Upper lobe of right lung (tissue), 1 donor: ENCODE measurements around the gene TP63. TPM values are rescaled to one million over a fixed set of nuclear protein-coding genes. Genes with fewer than 3 reads are reported as not detected.

Experiments used
- ATAC-seq: fragments of 200-7000 bp; cut with Tn5 transposase; one replicate; pipeline ENCODE4 v1.9.1; 2020; ENCODE audit warnings: mild to moderate bottlenecking, moderate library complexity
- DNase-seq: peaks from one replicate; pipeline ENCODE4 v3.0.0-alpha.2; 2020
- H3K27ac ChIP-seq: fragments of 200-600 bp; one replicate; pipeline ENCODE4 v1.8.0; 2022
- H3K27me3 ChIP-seq: fragments of 200-600 bp; one replicate; pipeline ENCODE4 v1.8.0; 2022; ENCODE audit warnings: mild to moderate bottlenecking
- H3K36me3 ChIP-seq: fragments of 200-600 bp; one replicate; pipeline ENCODE4 v1.8.0; 2022
- H3K4me1 ChIP-seq: fragments of 200-600 bp; one replicate; pipeline ENCODE4 v1.8.0; 2022
- H3K4me3 ChIP-seq: fragments of 200-600 bp; one replicate; pipeline ENCODE4 v1.8.0; 2022; ENCODE audit warnings: mild to moderate bottlenecking
- H3K9me3 ChIP-seq: fragments of 200-600 bp; one replicate; pipeline ENCODE4 v1.8.0; 2022
- CTCF ChIP-seq: fragments of 200-600 bp; IDR thresholded peaks from one replicate; pipeline ENCODE4 v1.8.0; 2022; ENCODE audit warnings: antibody characterized with exemption
- intact Hi-C: fragments of 100-400 bp; cut with DNase I; formaldehyde crosslinking; loops from one replicate; pipeline ENCODE4 v1.11.0; 2022
- total RNA-seq: library from RNA; stranded (reverse); fragmentation: NEBNext Ultra II Directional; extraction: Animal tissue kit (Norgen Biotek cat#: 25700); gene quantifications from one replicate; pipeline ENCODE4 v1.2.1, GENCODE V29; 2021
- donor health status: DM: no; HTN: yes; CAD: no; lungs with severe emphysema.

Gene TP63
- total RNA-seq, 1 donor from 2014 or later, result 1.3 TPM

GRCh38 chr3:189839576-189839975 is 208.4 kb downstream of the TP63 start:
- ATAC-seq (no peak), DNase-seq (no peak)
- H3K9me3 ChIP-seq, result no peaks in the 10 kb centered on the region
- no peak overlapping the region for H3K27ac ChIP-seq
- no peaks in the 10 kb centered on the region for H3K27me3 ChIP-seq
- H3K4me1 ChIP-seq, result no peaks in the 10 kb centered on the region
- H3K4me3 ChIP-seq, result no peak overlapping the region
- no peaks in the 10 kb centered on the region for H3K36me3 ChIP-seq
- TF ChIP-seq CTCF, result no peak
- intact Hi-C loops, result no loop called here

- Histone ChIP-seq H3K27me3 (no peaks in the 10 kb centered on the region), H3K27ac (no peak overlapping the region), H3K4me1 (no peaks in the 10 kb centered on the region), H3K36me3 (no peaks in the 10 kb centered on the region), H3K9me3 (no peaks in the 10 kb centered on the region), H3K4me3 (no peak overlapping the region)
- TF ChIP-seq CTCF, result no peak
- DNase-seq (no peak), ATAC-seq (no peak)
- intact Hi-C loops, result no loop called here
Measured at GRCh38 chr3:189841473-189842205, 210.4 kb downstream of the TP63 start.

- no peak for ATAC-seq
- intact Hi-C loops, result no loop called here
- no peak for DNase-seq
Measured at GRCh38 chr3:189842681-189843602, 211.8 kb downstream of the TP63 start.

GRCh38 chr3:189845069-189845468 is 213.9 kb downstream of the TP63 start:
- Histone ChIP-seq H3K4me3 (no peak overlapping the region), H3K36me3 (no peaks in the 10 kb centered on the region), H3K9me3 (no peaks in the 10 kb centered on the region), H3K27me3 (no peaks in the 10 kb centered on the region), H3K4me1 (no peaks in the 10 kb centered on the region), H3K27ac (no peak overlapping the region)
- intact Hi-C loops, result no loop called here
- no peak for TF ChIP-seq CTCF
- ATAC-seq (no peak), DNase-seq (no peak)

More at GRCh38 chr3:189842681-189843602, 211.8 kb downstream of the TP63 start:
- Histone ChIP-seq H3K27me3 (no peaks in the 10 kb centered on the region), H3K4me1 (no peaks in the 10 kb centered on the region), H3K27ac (no peak overlapping the region), H3K36me3 (no peaks in the 10 kb centered on the region), H3K4me3 (no peak overlapping the region), H3K9me3 (no peaks in the 10 kb centered on the region)
- no peak for TF ChIP-seq CTCF

- H3K36me3 ChIP-seq, result no peaks in the 10 kb centered on the region
- no peak for ATAC-seq
Measured at GRCh38 chr3:189848395-189849040, 217.3 kb downstream of the TP63 start.

More at GRCh38 chr3:189848395-189849040, 217.3 kb downstream of the TP63 start:
- Histone ChIP-seq H3K27me3 (no peaks in the 10 kb centered on the region), H3K27ac (no peak overlapping the region), H3K4me3 (no peak overlapping the region), H3K4me1 (no peaks in the 10 kb centered on the region), H3K9me3 (no peaks in the 10 kb centered on the region)
- DNase-seq, result no peak
- TF ChIP-seq CTCF, result no peak
- intact Hi-C loops, result no loop called here
